IMR-90 (cell line): ENCODE data around the gene NTPCR. TPM values are rescaled to one million over a fixed set of nuclear protein-coding genes. Genes with fewer than 3 reads are reported as not detected.

Experiments used
- ATAC-seq: fragments of 200-7000 bp; cut with Tn5 transposase; 2 replicates; pipeline ENCODE4 v1.9.1; 2020; ENCODE audit warnings: low read depth, mild to moderate bottlenecking, moderate library complexity
- BruUV-seq: library from RNA; stranded (reverse); fragments of 400-500 nt; replicated peaks from 2 replicates; lab custom pipeline; 2021; lab: Mats Ljungman, UMichigan
- CTCF ChIA-PET: fragments of 300-600 bp; formaldehyde crosslinking; extraction: SDS; loops from one replicate; lab custom pipeline; 2021; ENCODE audit warnings: antibody characterized with exemption; lab: Yijun Ruan, JAX
- POLR2A ChIA-PET: fragments of 300-600 bp; sonication (Branson Sonifier 250); formaldehyde crosslinking; loops from one replicate; lab custom pipeline; 2022; ENCODE audit warnings: antibody characterized with exemption; ENCODE audit not compliant: unreplicated experiment; lab: Charles Lee
- DNase-seq: peaks from one replicate; pipeline ENCODE4 v3.0.0; 2013
- H2AFZ ChIP-seq: replicated peaks from 2 replicates; pipeline ENCODE3; 2013; ENCODE audit warnings: low read length, mild to moderate bottlenecking; ENCODE audit not compliant: poor library complexity
- H2AK5ac ChIP-seq: 2 replicates; pipeline ENCODE4 v1.6.1; 2013; ENCODE audit warnings: low read depth, low read length, inconsistent platforms
- H2AK9ac ChIP-seq: replicated peaks from 2 replicates; pipeline ENCODE3; 2013; ENCODE audit warnings: mild to moderate bottlenecking, low read depth, low read length, moderate library complexity; ENCODE audit not compliant: poor library complexity
- H2BK120ac ChIP-seq: 2 replicates; pipeline ENCODE4 v1.6.1; 2013; ENCODE audit warnings: low read depth, low read length, inconsistent platforms
- H2BK15ac ChIP-seq: 3 replicates; pipeline ENCODE4 v1.6.1; 2013; ENCODE audit warnings: low read depth, low read length, inconsistent platforms
- H2BK20ac ChIP-seq: 2 replicates; pipeline ENCODE4 v1.6.1; 2013; ENCODE audit warnings: low read depth, mild to moderate bottlenecking, inconsistent platforms, low read length, moderate library complexity
- H2BK5ac ChIP-seq: 2 replicates; pipeline ENCODE4 v1.6.1; 2013; ENCODE audit warnings: mild to moderate bottlenecking, low read depth, low read length, inconsistent platforms; ENCODE audit not compliant: poor library complexity, severe bottlenecking
- H3K14ac ChIP-seq: replicated peaks from 2 replicates; pipeline ENCODE4 v1.6.1; 2013; ENCODE audit warnings: low read depth, low read length, inconsistent platforms
- H3K18ac ChIP-seq: 2 replicates; pipeline ENCODE4 v1.6.1; 2013; ENCODE audit warnings: low read depth, low read length, control low read depth
- H3K23ac ChIP-seq: 2 replicates; pipeline ENCODE4 v1.6.1; 2013; ENCODE audit warnings: low read depth, low read length, inconsistent platforms
- H3K27ac ChIP-seq: 2 replicates; pipeline ENCODE4 v1.5.1; 2013; ENCODE audit warnings: mild to moderate bottlenecking, control low read depth, low read length; ENCODE audit not compliant: insufficient read depth
- H3K27me3 ChIP-seq: 2 replicates; pipeline ENCODE4 v1.6.1; 2013; ENCODE audit warnings: low read length; ENCODE audit not compliant: control insufficient read depth, insufficient read depth
- H3K36me3 ChIP-seq: 2 replicates; pipeline ENCODE4 v1.6.1; 2013; ENCODE audit warnings: low read length, mixed read lengths; ENCODE audit not compliant: control insufficient read depth, insufficient read depth
- H3K4ac ChIP-seq: 2 replicates; pipeline ENCODE4 v1.6.1; 2013; ENCODE audit warnings: low read depth, low read length, inconsistent platforms
- H3K4me1 ChIP-seq: 2 replicates; pipeline ENCODE4 v1.6.1; 2013; ENCODE audit warnings: low read length, mixed read lengths; ENCODE audit not compliant: control insufficient read depth, insufficient read depth
- H3K4me2 ChIP-seq: 2 replicates; pipeline ENCODE4 v1.6.1; 2013; ENCODE audit warnings: low read depth, mild to moderate bottlenecking, control low read depth, low read length, moderate library complexity
- H3K4me3 ChIP-seq: 2 replicates; pipeline ENCODE4 v1.5.1; 2013; ENCODE audit warnings: low read depth, mild to moderate bottlenecking, control low read depth, low read length, moderate library complexity; ENCODE audit not compliant: insufficient read depth
- H3K56ac ChIP-seq: 2 replicates; pipeline ENCODE4 v1.6.1; 2013; ENCODE audit warnings: low read length, inconsistent platforms; ENCODE audit not compliant: insufficient read depth; ENCODE audit errors: extremely low read depth
- H3K79me1 ChIP-seq, 2 experiments: 2 replicates each; pipeline ENCODE4 v1.6.1; 2013; ENCODE audit warnings: low read length in 2 of 2, inconsistent platforms in 1 of 2, low read depth in 1 of 2
- H3K9ac ChIP-seq: 2 replicates; pipeline ENCODE4 v1.6.1; 2013; ENCODE audit warnings: low read depth, low read length, control low read depth
- H3K9me1 ChIP-seq: 2 replicates; pipeline ENCODE4 v1.6.1; 2013; ENCODE audit warnings: low read length, inconsistent platforms; ENCODE audit not compliant: insufficient read depth
- H3K9me3 ChIP-seq: 2 replicates; pipeline ENCODE4 v1.6.1; 2013; ENCODE audit warnings: low read length; ENCODE audit not compliant: control insufficient read depth, insufficient read depth
- H4K20me1 ChIP-seq: 2 replicates; pipeline ENCODE4 v1.6.1; 2013; ENCODE audit warnings: low read length, inconsistent platforms; ENCODE audit not compliant: insufficient read depth
- H4K5ac ChIP-seq: 2 replicates; pipeline ENCODE4 v1.6.1; 2013; ENCODE audit warnings: mild to moderate bottlenecking, low read depth, low read length, control low read depth
- H4K8ac ChIP-seq, 2 experiments: 2 replicates each; pipeline ENCODE4 v1.6.1; 2013; ENCODE audit warnings: low read depth in 2 of 2, low read length in 2 of 2, control low read depth in 1 of 2, inconsistent platforms in 1 of 2
- H4K91ac ChIP-seq: 2 replicates; pipeline ENCODE4 v1.6.1; 2013; ENCODE audit warnings: low read depth, low read length, inconsistent platforms; ENCODE audit not compliant: insufficient read depth
- BHLHE40 ChIP-seq: fragments of 150-350 bp; IDR thresholded peaks from 2 replicates; pipeline ENCODE4 v1.6.1; 2016; ENCODE audit warnings: mild to moderate bottlenecking, low read depth, low read length
- POLR2A ChIP-seq: IDR thresholded peaks from 2 replicates; pipeline ENCODE4 v1.6.1; 2012; ENCODE audit warnings: mild to moderate bottlenecking, low read depth, low read length
- WGBS, 2 experiments: methylation state at CpG; one replicate each; pipeline versions ENCODE4 v1.1.5 to v1.1.7; 2013; ENCODE audit warnings: missing lambda C conversion rate in 2 of 2; ENCODE audit not compliant: insufficient read length in 1 of 2; ENCODE audit errors: extremely low coverage in 2 of 2; 5-methylcytosine and 5-hydroxymethylcytosine counted together
- dilution Hi-C: fragments of 300-500 bp; cut with HindIII; formaldehyde crosslinking; loops from one replicate; pipeline ENCODE4 v1.14.3; 2018; ENCODE audit warnings: low sequenced_read_pairs; ENCODE audit not compliant: unreplicated experiment
- in situ Hi-C: fragments of 300-500 bp; cut with MboI; formaldehyde crosslinking; loops from 3 replicates; pipeline ENCODE4 v1.14.3; 2019; ENCODE audit warnings: low sequenced_read_pairs, inconsistent platforms, mixed read lengths
- intact Hi-C: fragments of 100-400 bp; cut with micrococcal nuclease; formaldehyde crosslinking; loops from 2 replicates; pipeline ENCODE4 v1.10.0; 2022
- polyA plus RNA-seq, 3 experiments: library from polyadenylated mRNA; depleted of rRNA; stranded (reverse); fragments of >200 nt; gene quantifications; 2 replicates each; pipeline ENCODE4 v1.2.3, GENCODE V29; 2012; ENCODE audit warnings: low replicate concordance in 1 of 3
- total RNA-seq: library from RNA; depleted of rRNA; stranded (reverse); fragments of >200 nt; gene quantifications from 2 replicates; pipeline ENCODE4 v1.2.3, GENCODE V29; 2012

NTPCR gene
- total and polyA plus RNA-seq, 2 of the 4 experiments (the other 2 are of a cell fraction), result 13.3 to 16.5 TPM

DNA sequence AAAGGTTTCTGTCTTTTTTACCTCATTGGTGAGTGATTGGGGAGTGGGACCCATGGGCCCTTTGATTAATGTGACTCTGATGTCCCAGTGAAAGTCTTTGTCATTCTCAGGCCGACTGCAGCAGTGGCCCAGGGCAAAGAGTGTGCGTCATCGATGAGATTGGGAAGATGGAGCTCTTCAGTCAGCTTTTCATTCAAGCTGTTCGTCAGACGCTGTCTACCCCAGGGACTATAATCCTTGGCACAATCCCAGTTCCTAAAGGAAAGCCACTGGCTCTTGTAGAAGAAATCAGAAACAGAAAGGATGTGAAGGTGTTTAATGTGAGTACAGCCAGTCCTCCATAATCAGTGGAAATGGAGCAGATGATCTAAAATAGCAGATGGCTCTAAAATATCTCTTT is 19.4 kb downstream of the NTPCR start:
- Histone ChIP-seq H2AFZ (no peak overlapping the region), H3K4me3 (no peak overlapping the region), H4K5ac (no peak overlapping the region), H3K14ac (no peak overlapping the region), H4K20me1 (no peaks in the 10 kb centered on the region), H2BK15ac (no peak overlapping the region), H3K9me3 (peaks cover 4% of the 10 kb centered on the region; the same call in 1 of the 2 replicates), H4K91ac (no peak overlapping the region), H2BK5ac (no peak overlapping the region), H2BK120ac (no peak overlapping the region), H3K56ac (no peak overlapping the region), H3K4me1 (peaks cover 3% of the 10 kb centered on the region; the same call in 1 of the 2 replicates), H2AK5ac (no peak overlapping the region), H3K4me2 (no peak overlapping the region), H2BK20ac (no peak overlapping the region), H3K9ac (no peak overlapping the region), H3K27me3 (no peaks in the 10 kb centered on the region), H3K18ac (no peak overlapping the region), H3K23ac (no peak overlapping the region), H3K9me1 (0 out of 2 replicates have a peak, but pooled peaks cover 3% of the 10 kb centered on the region), H4K8ac (no peak overlapping the region), H3K4ac (no peak overlapping the region), H2AK9ac (no peak overlapping the region), H3K79me1 (no peaks in the 10 kb centered on the region), H3K27ac (no peak overlapping the region), H3K36me3 (peaks cover 30% of the 10 kb centered on the region)
- no TSS peak for BruUV-seq
- in situ Hi-C loops (no loop called here), intact Hi-C loops (no loop called here), dilution Hi-C loops (no loop called here)
- TF ChIP-seq POLR2A, result no peak
- no peak for TF ChIP-seq BHLHE40
- WGBS, 2 experiments, result no CpG with 5 or more reads among the region's 5 CpGs
- no peak for DNase-seq
- ChIA-PET CTCF (no interaction called here), POLR2A (interaction anchor here (0.5 kb wide), 1 partner anchor 1854 kb away, joined by 8 read pairs; no protein-coding TSS in a partner anchor)
- no peak for ATAC-seq
